BLaER1 (cell line): ENCODE results near the gene ASIC5.

Experiments used
- H3K27ac ChIP-seq: shearing (Covaris generic); formaldehyde crosslinking; 2 replicates; pipeline ENCODE4 v1.8.1; 2022
- H3K27me3 ChIP-seq: shearing (Covaris generic); formaldehyde crosslinking; 2 replicates; pipeline ENCODE4 v1.8.1; 2022
- H3K36me3 ChIP-seq: shearing (Covaris generic); formaldehyde crosslinking; 2 replicates; pipeline ENCODE4 v1.8.1; 2022
- H3K4me1 ChIP-seq: shearing (Covaris generic); formaldehyde crosslinking; 2 replicates; pipeline ENCODE4 v1.8.1; 2022
- H3K4me2 ChIP-seq: shearing (Covaris generic); formaldehyde crosslinking; 2 replicates; pipeline ENCODE4 v1.8.1; 2022
- H3K4me3 ChIP-seq: shearing (Covaris generic); formaldehyde crosslinking; 2 replicates; pipeline ENCODE4 v1.8.1; 2022
- H3K9ac ChIP-seq: shearing (Covaris generic); formaldehyde crosslinking; 2 replicates; pipeline ENCODE4 v1.8.1; 2022
- H3K9me3 ChIP-seq: shearing (Covaris generic); formaldehyde crosslinking; 2 replicates; pipeline ENCODE4 v1.8.1; 2022
- H4K20me1 ChIP-seq: shearing (Covaris generic); formaldehyde crosslinking; 2 replicates; pipeline ENCODE4 v1.8.1; 2022
- Cebpa-rat ChIP-seq: shearing (Covaris generic); IDR thresholded peaks from 2 replicates; pipeline ENCODE4 v1.8.1; 2022

ASIC5 gene

GRCh38 chr4:155787113-155787710 lies 78.9 kb downstream of the ASIC5 start:
- H3K4me3 ChIP-seq, result no peak overlapping the region
- no peak overlapping the region for H3K9ac ChIP-seq
- no peak overlapping the region for H3K27ac ChIP-seq
- no peaks in the 10 kb centered on the region for H3K36me3 ChIP-seq
- H3K4me1 ChIP-seq, result peaks cover 7% of the 10 kb centered on the region; the same call in 1 of the 2 replicates
- no peaks in the 10 kb centered on the region for H3K9me3 ChIP-seq
- TF ChIP-seq Cebpa-rat, result no peak
- no peak overlapping the region for H3K4me2 ChIP-seq
- H4K20me1 ChIP-seq, result no peaks in the 10 kb centered on the region
- H3K27me3 ChIP-seq, result no peaks in the 10 kb centered on the region

- H3K27me3 ChIP-seq, result no peaks in the 10 kb centered on the region
- no peak for TF ChIP-seq Cebpa-rat
- H3K27ac ChIP-seq, result no peak overlapping the region
- H3K9ac ChIP-seq, result no peak overlapping the region
- no peaks in the 10 kb centered on the region for H3K36me3 ChIP-seq
- H3K4me3 ChIP-seq, result no peak overlapping the region
- H3K9me3 ChIP-seq, result no peaks in the 10 kb centered on the region
- H4K20me1 ChIP-seq, result no peaks in the 10 kb centered on the region
- no peak overlapping the region for H3K4me2 ChIP-seq
- peaks cover 7% of the 10 kb centered on the region; the same call in 1 of the 2 replicates for H3K4me1 ChIP-seq
Observed at GRCh38 chr4:155785828-155786227, 80.2 kb downstream of the ASIC5 start.

- Histone ChIP-seq H3K9me3 (no peaks in the 10 kb centered on the region), H3K9ac (no peak overlapping the region), H4K20me1 (no peaks in the 10 kb centered on the region), H3K4me2 (no peak overlapping the region), H3K4me1 (peaks cover 6% of the 10 kb centered on the region; the same call in 1 of the 2 replicates), H3K36me3 (no peaks in the 10 kb centered on the region), H3K27me3 (no peaks in the 10 kb centered on the region), H3K27ac (no peak overlapping the region), H3K4me3 (no peak overlapping the region)
- TF ChIP-seq Cebpa-rat, result no peak
Observed at GRCh38 chr4:155784637-155785036, 81.4 kb downstream of the ASIC5 start.

GRCh38 chr4:155781249-155781831 lies 84.7 kb downstream of the ASIC5 start:
- Histone ChIP-seq H3K4me2 (no peak overlapping the region), H3K36me3 (no peaks in the 10 kb centered on the region), H4K20me1 (no peaks in the 10 kb centered on the region), H3K27ac (no peak overlapping the region), H3K4me3 (no peak overlapping the region), H3K9me3 (no peaks in the 10 kb centered on the region), H3K4me1 (no peaks in the 10 kb centered on the region), H3K27me3 (no peaks in the 10 kb centered on the region), H3K9ac (no peak overlapping the region)
- no peak for TF ChIP-seq Cebpa-rat

- no peaks in the 10 kb centered on the region for H3K4me1 ChIP-seq
- H3K4me2 ChIP-seq, result no peak overlapping the region
- TF ChIP-seq Cebpa-rat, result no peak
- no peaks in the 10 kb centered on the region for H3K27me3 ChIP-seq
- no peaks in the 10 kb centered on the region for H4K20me1 ChIP-seq
- H3K9me3 ChIP-seq, result no peaks in the 10 kb centered on the region
- H3K36me3 ChIP-seq, result no peaks in the 10 kb centered on the region
- H3K27ac ChIP-seq, result no peak overlapping the region
- H3K9ac ChIP-seq, result no peak overlapping the region
- H3K4me3 ChIP-seq, result no peak overlapping the region
Observed at GRCh38 chr4:155780775-155781174, 85.3 kb downstream of the ASIC5 start.
